ENCODE data around the gene ADAMTS13. TPM values are rescaled to one million over a fixed set of nuclear protein-coding genes. Genes with fewer than 3 reads are reported as not detected.

The ADAMTS13 gene
- total RNA-seq, 3 donors from 2014 or later (not counting 1 experiment from before 2014, with no cell fraction given) = 2.3 to 3.0 (median 2.8) TPM

DNA sequence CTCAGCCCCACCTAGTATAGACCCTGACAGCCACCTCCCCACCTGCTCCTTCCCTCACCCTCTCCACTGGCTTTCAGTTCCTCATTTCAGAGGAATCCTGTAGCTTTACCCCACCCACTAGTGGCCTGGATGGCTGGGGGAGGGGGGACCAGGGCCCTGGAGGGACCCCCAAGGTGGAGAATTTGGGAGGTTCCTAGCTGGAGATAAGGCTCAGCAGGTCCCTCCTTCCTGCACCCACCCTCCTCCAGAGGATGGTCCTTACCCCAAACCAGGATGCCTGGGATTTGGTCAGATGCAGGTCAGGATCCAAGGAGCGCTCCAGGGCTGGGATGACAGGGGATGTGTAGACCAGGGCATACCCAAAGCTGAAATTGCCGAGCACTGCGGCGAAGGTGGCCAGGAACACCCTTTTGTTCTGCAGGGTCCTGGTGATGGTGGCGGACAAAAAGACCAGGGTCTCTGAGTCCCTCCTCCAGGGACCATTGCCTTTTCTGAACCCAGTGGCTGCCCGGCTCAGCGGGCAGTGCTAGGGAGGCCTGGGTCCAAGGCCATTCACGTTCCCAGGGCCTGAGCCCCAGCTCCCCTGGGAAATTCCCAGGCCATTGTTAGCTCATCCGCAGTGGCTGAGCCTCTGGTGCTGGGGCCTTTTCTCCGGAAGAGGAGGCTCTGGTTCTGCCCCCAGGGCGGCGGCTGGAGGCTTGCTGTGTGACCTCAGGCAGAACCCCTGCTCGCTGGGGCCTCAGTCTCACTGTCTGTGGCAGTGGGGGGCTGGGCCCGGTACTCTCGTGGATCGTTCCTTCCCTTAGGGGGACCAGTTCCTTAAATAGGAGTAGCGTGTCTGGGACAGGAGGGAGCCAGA is 56.1 kb downstream of the ADAMTS13 start:
- peak overlapping the region; percentile 44 for H3K27ac ChIP-seq (ENCODE audit: low read length)

DNA sequence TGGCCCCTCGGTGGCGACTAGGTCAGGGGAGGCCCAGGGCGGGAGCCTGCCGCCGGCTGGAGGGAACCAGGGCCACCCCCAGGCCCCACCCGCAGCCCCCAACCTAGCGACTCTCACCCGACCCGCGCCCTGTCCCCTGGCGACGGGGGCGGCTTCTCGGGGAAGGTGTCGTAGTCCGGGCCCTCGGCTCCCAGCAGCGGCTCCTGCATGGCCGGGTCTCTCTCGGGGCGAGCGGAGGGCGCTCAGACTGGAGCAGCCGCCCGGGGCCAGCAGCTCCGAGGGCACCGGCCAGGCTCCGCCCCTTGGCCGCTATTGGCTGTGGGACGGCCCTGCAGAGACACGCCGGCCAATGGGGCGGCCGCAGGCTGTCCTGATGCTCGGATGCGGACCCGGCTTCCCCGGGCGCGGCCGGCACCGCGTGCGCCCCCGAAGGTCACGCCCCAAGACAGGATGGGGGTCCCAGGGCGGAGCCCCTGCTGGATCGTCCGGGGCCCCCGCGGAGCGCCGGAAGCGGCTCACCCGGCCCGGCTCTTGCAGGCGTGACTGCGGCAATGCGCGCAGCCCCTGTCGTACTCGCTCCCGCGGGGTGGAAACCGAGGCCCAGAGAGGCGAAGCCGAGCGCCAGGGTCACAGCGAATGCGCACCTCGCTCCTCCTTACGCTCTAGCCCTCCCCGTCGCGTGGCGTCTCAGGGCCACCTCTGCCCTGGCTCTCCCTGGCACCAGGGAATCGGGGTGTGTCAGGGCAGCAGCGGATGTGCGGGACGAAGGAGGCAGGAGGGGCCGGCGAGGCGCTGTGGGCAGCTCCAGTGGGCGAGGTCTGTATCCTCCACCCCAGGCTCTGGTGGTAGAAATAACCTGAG is 56.9 kb downstream of the ADAMTS13 start, which contains the start of gene SLC2A6:
SLC2A6 (minus strand) TSS at position 249 of the 861 bp plus-strand sequence; CDS start at position 209, 40 bp downstream.
- Histone ChIP-seq H3K36me3 (ENCODE audit: control insufficient read depth, insufficient read depth, low read length) (no peaks in the 10 kb centered on the region), H3K4me1 (ENCODE audit: control insufficient read depth, insufficient read depth, low read length) (peaks cover 51% of the 10 kb centered on the region), H3K9me3 (ENCODE audit: control insufficient read depth, insufficient read depth, low read length) (no peaks in the 10 kb centered on the region), H3K4me3 (ENCODE audit: low read length) (peak within 1 kb of the TSS; percentile 47), H3K27me3 (ENCODE audit: control insufficient read depth, insufficient read depth, low read length) (no peaks in the 10 kb centered on the region), H3K27ac (ENCODE audit: low read length) (peak within 1 kb of the TSS; percentile 44)
- TF ChIP-seq, protein P1, sequence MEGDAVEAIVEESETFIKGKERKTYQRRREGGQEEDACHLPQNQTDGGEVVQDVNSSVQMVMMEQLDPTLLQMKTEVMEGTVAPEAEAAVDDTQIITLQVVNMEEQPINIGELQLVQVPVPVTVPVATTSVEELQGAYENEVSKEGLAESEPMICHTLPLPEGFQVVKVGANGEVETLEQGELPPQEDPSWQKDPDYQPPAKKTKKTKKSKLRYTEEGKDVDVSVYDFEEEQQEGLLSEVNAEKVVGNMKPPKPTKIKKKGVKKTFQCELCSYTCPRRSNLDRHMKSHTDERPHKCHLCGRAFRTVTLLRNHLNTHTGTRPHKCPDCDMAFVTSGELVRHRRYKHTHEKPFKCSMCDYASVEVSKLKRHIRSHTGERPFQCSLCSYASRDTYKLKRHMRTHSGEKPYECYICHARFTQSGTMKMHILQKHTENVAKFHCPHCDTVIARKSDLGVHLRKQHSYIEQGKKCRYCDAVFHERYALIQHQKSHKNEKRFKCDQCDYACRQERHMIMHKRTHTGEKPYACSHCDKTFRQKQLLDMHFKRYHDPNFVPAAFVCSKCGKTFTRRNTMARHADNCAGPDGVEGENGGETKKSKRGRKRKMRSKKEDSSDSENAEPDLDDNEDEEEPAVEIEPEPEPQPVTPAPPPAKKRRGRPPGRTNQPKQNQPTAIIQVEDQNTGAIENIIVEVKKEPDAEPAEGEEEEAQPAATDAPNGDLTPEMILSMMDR (IDR thresholded peaks at IDR 0.05) = no peak
- peak within 1 kb of the TSS in 1 of 2 donors; percentile 63 for H3K27ac Mint-ChIP-seq
- intact Hi-C loops (cut with micrococcal nuclease) = loop anchor here (1.0 kb wide), 1 partner anchor 20 kb away; the partner anchor contains the start of gene CACFD1
- H3K27me3 Mint-ChIP-seq (ENCODE audit: low read depth in 2 of 2) = peaks cover 3 to 7% of the 10 kb centered on the region in 2 donors
- H3K4me3 Mint-ChIP-seq = peak within 1 kb of the TSS; percentile 75
- peaks cover 9 to 15% of the 10 kb centered on the region in 2 donors for H3K4me1 Mint-ChIP-seq
- under 1% methylated on average over 84 of the region's 84 CpGs for WGBS (ENCODE audit: insufficient coverage)
- DNase-seq = peak; percentile 81 to 90
- no peaks in the 10 kb centered on the region for H3K9me3 Mint-ChIP-seq
- no peaks in the 10 kb centered on the region for H3K36me3 Mint-ChIP-seq
- peak; percentile 96 to 98 (median 97) for ATAC-seq

More for the DNA sequence above, 56.1 kb downstream of the ADAMTS13 start:
- peak in 1 of 2 donors; percentile 46 for DNase-seq
- intact Hi-C loops (cut with micrococcal nuclease) = no loop called here
- WGBS (ENCODE audit: insufficient coverage) = 38% methylated on average over 17 of the region's 17 CpGs
- Histone ChIP-seq H3K36me3 (ENCODE audit: control insufficient read depth, insufficient read depth, low read length) (no peaks in the 10 kb centered on the region), H3K27me3 (ENCODE audit: control insufficient read depth, insufficient read depth, low read length) (no peaks in the 10 kb centered on the region), H3K4me3 (ENCODE audit: low read length) (peak overlapping the region; percentile 47), H3K9me3 (ENCODE audit: control insufficient read depth, insufficient read depth, low read length) (no peaks in the 10 kb centered on the region), H3K4me1 (ENCODE audit: control insufficient read depth, insufficient read depth, low read length) (peaks cover 54% of the 10 kb centered on the region)
- Mint-ChIP-seq H3K4me1 (peaks cover 9 to 15% of the 10 kb centered on the region in 2 donors), H3K4me3 (peak overlapping the region; percentile 63), H3K27ac (peak overlapping the region in 1 of 2 donors; percentile 42), H3K27me3 (ENCODE audit: low read depth in 2 of 2) (peaks cover 3% of the 10 kb centered on the region in 2 donors), H3K36me3 (no peaks in the 10 kb centered on the region), H3K9me3 (no peaks in the 10 kb centered on the region)
- peak; percentile 0 to 13 (median 9) for ATAC-seq
- TF ChIP-seq, protein P1 (IDR thresholded peaks at IDR 0.05) = no peak

DNA sequence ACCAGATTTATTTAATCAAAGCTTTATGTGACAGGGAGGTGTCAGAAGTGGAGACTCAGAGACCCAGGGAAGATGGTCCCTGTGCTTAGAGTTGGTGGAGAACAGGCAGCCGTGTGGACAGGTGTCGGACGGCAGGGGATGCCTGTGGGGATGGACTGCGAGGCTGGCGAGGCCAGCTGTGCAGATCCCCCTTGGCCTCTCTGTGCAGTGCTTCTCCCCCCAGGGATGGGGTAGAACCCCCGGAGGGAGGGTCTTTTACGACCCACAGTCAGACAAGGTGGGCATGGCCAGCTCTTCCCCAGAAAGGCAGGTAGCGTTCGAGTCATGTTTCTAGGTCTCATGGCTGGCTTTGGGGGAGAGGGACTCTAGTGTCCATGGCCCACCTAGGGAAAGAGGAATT is 61.4 kb downstream of the ADAMTS13 start:
- intact Hi-C loops (cut with micrococcal nuclease) = no loop called here

More for the DNA sequence above, 61.4 kb downstream of the ADAMTS13 start:
- Histone ChIP-seq H3K27me3 (ENCODE audit: control insufficient read depth, insufficient read depth, low read length) (no peaks in the 10 kb centered on the region), H3K36me3 (ENCODE audit: control insufficient read depth, insufficient read depth, low read length) (no peaks in the 10 kb centered on the region), H3K4me3 (ENCODE audit: low read length) (no peak overlapping the region), H3K9me3 (ENCODE audit: control insufficient read depth, insufficient read depth, low read length) (no peaks in the 10 kb centered on the region), H3K27ac (ENCODE audit: low read length) (no peak overlapping the region), H3K4me1 (ENCODE audit: control insufficient read depth, insufficient read depth, low read length) (peaks cover 17% of the 10 kb centered on the region)
- Mint-ChIP-seq H3K27ac (no peak overlapping the region), H3K4me3 (no peak overlapping the region), H3K4me1 (peaks cover 9 to 14% of the 10 kb centered on the region in 2 donors), H3K9me3 (no peaks in the 10 kb centered on the region), H3K27me3 (ENCODE audit: low read depth in 2 of 2) (peaks cover 3 to 7% of the 10 kb centered on the region in 2 donors), H3K36me3 (no peaks in the 10 kb centered on the region)
- WGBS (ENCODE audit: insufficient coverage) = 94% methylated on average over 9 of the region's 9 CpGs
- ATAC-seq (no peak), DNase-seq (no peak)
- TF ChIP-seq, protein P1 (IDR thresholded peaks at IDR 0.05) = no peak

All from natural killer cell (primary cell).